GM12865 (cell line): Measurements from ENCODE around the gene ASTN2.

Experiments
- DNase-seq: peaks from one replicate; pipeline ENCODE4 v3.0.0; 2010; ENCODE audit warnings: low read depth
- H3K4me3 ChIP-seq: 2 replicates; pipeline ENCODE4 v1.5.1; 2011; ENCODE audit warnings: mild to moderate bottlenecking, low read depth, low read length, control low read depth
- TF ChIP-seq, protein P1 (sequence below): IDR thresholded peaks from 2 replicates; pipeline ENCODE4 v1.5.1; 2011; ENCODE audit warnings: low read length, control low read depth, low read depth, inconsistent platforms; ENCODE audit not compliant: insufficient read depth; ENCODE audit errors: missing control alignments

ASTN2 gene

DNA sequence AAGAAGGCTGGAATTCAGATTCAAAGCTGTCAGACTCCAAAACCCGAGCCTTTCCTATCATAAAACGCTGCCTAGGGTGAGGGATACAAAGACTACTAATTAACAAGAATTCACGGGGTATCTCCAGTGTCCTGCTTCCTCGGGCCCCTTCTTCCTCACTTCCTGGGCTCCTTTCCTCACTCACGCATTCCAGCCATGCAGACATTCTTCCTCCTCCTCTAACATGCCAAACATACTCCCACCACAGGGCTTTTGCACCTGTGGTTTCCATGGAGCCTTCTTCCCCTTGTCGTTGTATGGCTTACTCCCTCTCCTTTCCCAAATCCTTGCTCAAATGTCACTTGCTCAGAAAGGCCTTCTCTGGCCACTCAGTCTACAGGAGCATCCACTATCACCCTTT lies 919.1 kb downstream of the ASTN2 start:
- no peak for DNase-seq
- H3K4me3 ChIP-seq = no peak overlapping the region
- TF ChIP-seq, protein P1, sequence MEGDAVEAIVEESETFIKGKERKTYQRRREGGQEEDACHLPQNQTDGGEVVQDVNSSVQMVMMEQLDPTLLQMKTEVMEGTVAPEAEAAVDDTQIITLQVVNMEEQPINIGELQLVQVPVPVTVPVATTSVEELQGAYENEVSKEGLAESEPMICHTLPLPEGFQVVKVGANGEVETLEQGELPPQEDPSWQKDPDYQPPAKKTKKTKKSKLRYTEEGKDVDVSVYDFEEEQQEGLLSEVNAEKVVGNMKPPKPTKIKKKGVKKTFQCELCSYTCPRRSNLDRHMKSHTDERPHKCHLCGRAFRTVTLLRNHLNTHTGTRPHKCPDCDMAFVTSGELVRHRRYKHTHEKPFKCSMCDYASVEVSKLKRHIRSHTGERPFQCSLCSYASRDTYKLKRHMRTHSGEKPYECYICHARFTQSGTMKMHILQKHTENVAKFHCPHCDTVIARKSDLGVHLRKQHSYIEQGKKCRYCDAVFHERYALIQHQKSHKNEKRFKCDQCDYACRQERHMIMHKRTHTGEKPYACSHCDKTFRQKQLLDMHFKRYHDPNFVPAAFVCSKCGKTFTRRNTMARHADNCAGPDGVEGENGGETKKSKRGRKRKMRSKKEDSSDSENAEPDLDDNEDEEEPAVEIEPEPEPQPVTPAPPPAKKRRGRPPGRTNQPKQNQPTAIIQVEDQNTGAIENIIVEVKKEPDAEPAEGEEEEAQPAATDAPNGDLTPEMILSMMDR = no peak

DNA sequence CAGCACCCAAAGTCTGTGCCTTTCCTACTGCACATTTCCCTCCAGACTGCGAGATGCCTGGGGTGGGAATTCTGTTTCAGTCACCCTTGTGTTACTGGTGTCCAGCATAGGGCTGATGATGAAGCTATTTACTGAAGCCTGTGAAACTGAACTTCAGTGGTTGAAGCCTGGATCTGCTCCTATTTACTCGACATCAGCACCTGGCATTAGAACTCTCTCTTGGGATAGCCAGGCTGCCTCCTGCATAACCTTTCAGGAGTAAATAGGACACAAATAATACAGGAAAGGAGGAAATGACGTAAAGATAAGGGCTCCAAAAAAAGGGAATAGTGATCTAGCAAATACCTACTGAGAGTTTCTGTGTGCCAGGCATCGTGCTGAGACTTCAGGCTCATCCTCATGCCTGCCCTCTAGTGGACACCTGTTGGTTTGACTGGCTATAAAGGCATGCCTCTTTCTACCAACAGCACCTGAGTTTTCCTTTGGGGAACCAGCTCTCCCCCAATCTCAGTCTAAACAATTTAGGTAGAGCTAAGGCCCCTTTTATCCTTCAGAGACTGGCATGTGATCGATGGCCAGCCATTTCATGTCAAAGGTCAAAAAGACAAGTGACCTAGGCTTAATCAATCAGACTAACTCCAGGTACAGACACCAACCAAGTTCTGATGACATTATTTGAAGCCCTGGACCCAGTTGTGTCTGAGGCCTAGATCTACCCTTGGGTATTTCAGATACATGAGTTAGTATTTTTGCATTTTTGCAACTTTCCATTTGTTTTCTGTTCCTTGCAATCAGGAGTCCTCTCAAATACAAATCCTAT lies 919.8 kb downstream of the ASTN2 start:
- TF ChIP-seq, protein P1 = peak; percentile 83
- DNase-seq = peak; percentile 48
- H3K4me3 ChIP-seq = no peak overlapping the region

DNA sequence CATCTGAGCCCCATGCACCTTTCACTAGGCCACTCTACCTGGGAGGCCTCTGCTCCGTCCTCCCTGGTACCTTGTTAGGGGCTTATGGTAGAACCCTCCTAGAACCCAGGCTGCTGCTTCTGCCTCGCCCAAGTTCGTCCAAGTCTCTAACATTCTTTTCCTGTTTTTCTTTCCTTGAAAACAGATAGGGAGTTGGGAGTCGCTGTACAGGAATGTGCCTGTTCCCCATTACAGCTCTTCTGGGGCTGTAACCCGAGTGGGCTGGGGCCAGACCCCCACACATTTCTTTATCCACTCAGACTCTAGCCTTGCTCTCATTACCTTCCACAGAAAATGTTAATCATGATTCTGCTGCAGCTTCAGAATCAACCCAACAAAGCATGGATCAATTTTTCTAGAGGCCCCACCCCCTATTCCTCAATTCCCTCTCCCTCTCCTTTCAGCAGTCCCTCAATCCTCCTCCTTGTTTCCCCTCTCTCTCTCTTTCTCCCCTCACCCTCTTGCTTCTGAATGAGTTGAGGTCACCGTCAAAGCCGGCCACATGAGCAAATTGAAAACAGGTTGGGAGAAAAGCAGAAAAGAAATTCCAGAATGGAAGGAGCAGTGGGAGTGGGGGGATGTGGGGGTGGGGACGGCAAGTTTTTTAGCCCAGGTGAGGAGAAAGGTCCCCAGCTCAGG lies 921.5 kb downstream of the ASTN2 start:
- no peak for DNase-seq
- no peak overlapping the region for H3K4me3 ChIP-seq
- TF ChIP-seq, protein P1 = no peak

DNA sequence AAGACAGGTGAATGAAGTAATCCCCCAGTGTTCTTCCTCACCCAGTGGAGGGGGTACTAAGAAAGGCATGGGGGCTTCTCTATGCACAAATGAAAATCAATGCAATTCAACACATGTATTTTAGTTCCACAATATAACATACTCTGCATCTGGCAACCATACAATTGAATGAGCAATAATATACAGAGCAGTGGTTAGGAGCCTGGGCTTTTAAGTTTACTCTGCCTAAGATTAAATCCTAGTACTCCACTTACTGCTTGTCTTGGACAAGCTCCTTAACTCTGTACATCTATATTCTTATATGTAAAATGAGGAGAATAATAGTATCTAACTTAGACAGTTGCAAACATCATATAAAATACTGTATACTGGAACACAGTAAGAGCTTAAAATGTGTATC lies 923.2 kb downstream of the ASTN2 start:
- no peak overlapping the region for H3K4me3 ChIP-seq
- no peak for DNase-seq
- TF ChIP-seq, protein P1 = no peak

DNA sequence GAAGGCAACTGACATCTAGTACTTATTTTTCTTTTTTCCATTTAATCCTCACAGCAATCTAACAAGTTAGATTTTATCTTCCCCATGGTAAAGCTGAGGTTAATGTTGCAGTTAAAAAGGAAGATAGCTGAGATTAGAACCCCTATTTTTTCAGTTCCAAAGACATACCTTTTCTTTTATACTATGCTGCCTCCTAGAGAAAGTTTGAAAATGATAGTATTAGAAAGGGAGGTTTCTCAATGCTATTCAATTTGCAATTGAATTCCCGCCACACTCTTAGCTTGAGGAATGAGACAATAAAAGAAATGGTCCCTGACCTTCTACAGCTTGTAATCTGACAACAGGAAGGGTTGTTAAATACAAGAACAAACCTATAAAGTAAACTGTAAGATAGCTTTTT lies 923.6 kb downstream of the ASTN2 start:
- TF ChIP-seq, protein P1 = no peak
- H3K4me3 ChIP-seq = no peak overlapping the region
- DNase-seq = no peak

DNA sequence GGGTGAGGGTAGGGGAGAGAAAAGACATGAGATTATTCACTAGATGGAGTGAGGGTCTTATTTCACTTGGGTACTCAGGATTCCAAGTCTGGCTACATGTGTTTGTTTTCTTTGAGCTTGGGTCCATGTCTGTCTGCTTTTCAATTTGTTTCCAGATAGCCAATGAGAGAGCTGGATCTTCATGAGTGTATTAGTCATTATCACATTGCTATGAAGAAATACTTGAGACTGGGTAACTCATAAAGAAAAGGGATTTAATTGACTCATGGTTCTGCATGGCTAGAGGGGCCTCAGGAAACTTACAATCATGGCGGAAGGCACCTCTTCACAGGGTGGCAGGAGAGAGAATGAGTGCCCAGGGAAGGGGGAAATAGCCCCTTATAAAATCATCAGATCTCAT lies 924.5 kb downstream of the ASTN2 start:
- DNase-seq = no peak
- no peak overlapping the region for H3K4me3 ChIP-seq
- TF ChIP-seq, protein P1 = no peak
